ENCODE measurements around the gene ITGAE. TPM values are rescaled to one million over a fixed set of nuclear protein-coding genes. Genes with fewer than 3 reads are reported as not detected.

Gene ITGAE
- polyA plus RNA-seq, 3 donors: 66.6 to 102 (median 78.8) TPM

- Histone ChIP-seq H3K9ac (ENCODE audit: insufficient read depth, low read length, poor library complexity, severe bottlenecking) (no peak overlapping the region), H4K20me1 (ENCODE audit: insufficient read depth, low read length) (no peaks in the 10 kb centered on the region), H3K4me3 (replicated peaks in 1 of 3; ENCODE audit: low read depth in 2 of 3, low read length in 3 of 3) (no peak overlapping the region), H3K27me3 (ENCODE audit: control insufficient read depth in 2 of 2, insufficient read depth in 2 of 2, low read length in 2 of 2) (no peaks in the 10 kb centered on the region), H2AFZ (ENCODE audit: insufficient read depth, low read depth, low read length, poor library complexity, severe bottlenecking) (no peak overlapping the region), H3K9me3 (replicated peaks in 1 of 2; ENCODE audit: control insufficient read depth in 1 of 2, insufficient read depth in 1 of 2, low read length in 2 of 2) (no peaks in the 10 kb centered on the region), H3K79me2 (ENCODE audit: insufficient read depth, low read length) (no peaks in the 10 kb centered on the region), H3K4me1 (ENCODE audit: control insufficient read depth in 1 of 2, insufficient read depth in 2 of 2, low read length in 2 of 2) (peaks cover 11 to 15% of the 10 kb centered on the region in 2 donors), H3K4me2 (replicated peaks; ENCODE audit: extremely low read depth, low read length, poor library complexity, severe bottlenecking) (no peak overlapping the region), H3K27ac (ENCODE audit: low read depth in 1 of 2, low read length in 2 of 2) (no peak overlapping the region), H3K36me3 (replicated peaks in 1 of 2; ENCODE audit: control insufficient read depth in 1 of 2, insufficient read depth in 2 of 2, low read length in 2 of 2) (no peaks in the 10 kb centered on the region)
- Mint-ChIP-seq H3K4me1 (peaks cover 20% of the 10 kb centered on the region), H3K36me3 (no peaks in the 10 kb centered on the region), H3K9me3 (peaks cover 0 to 3% (median 0%) of the 10 kb centered on the region in 7 donors), H3K27me3 (ENCODE audit: low read depth in 3 of 3) (peaks cover 1 to 7% (median 7%) of the 10 kb centered on the region in 3 donors), H3K4me3 (no peak overlapping the region), H3K27ac (peak overlapping the region in 1 of 7 donors; percentile 1)
- no peak for TF ChIP-seq CTCF (IDR thresholded peaks at IDR 0.05)
- intact Hi-C loops (cut with micrococcal nuclease): no loop called here
- no peak for DNase-seq
- WGBS (ENCODE audit: insufficient coverage): 85% methylated on average over 8 of the region's 8 CpGs
Measured at GRCh38 chr17:3750926-3751325, 50.1 kb downstream of the ITGAE start.

DNA sequence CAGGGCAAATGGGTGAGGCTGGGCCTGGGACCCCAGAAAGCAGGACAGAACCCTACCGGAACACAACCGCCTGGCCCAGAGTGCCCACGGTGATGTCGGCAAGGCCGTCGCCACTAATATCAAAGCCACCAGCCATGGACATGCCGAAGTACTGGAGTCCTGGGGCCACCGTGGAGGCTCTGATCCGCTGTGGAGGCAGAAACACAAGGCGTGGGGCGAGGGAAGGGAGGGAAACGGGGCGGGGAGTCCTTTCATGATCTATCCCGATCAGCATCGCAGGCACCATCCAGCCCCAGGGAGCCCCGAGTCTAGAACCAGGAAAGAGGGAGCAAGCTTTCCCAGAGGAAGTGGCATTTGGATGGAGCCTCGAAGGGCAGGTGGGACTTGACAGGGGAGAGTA, 50.7 kb downstream of the ITGAE start:
- Histone ChIP-seq H3K27me3 (ENCODE audit: control insufficient read depth in 2 of 2, insufficient read depth in 2 of 2, low read length in 2 of 2) (no peaks in the 10 kb centered on the region), H3K79me2 (ENCODE audit: insufficient read depth, low read length) (no peaks in the 10 kb centered on the region), H3K4me2 (replicated peaks; ENCODE audit: extremely low read depth, low read length, poor library complexity, severe bottlenecking) (no peak overlapping the region), H3K9me3 (replicated peaks in 1 of 2; ENCODE audit: control insufficient read depth in 1 of 2, insufficient read depth in 1 of 2, low read length in 2 of 2) (no peaks in the 10 kb centered on the region), H3K9ac (ENCODE audit: insufficient read depth, low read length, poor library complexity, severe bottlenecking) (no peak overlapping the region), H2AFZ (ENCODE audit: insufficient read depth, low read depth, low read length, poor library complexity, severe bottlenecking) (peak overlapping the region; percentile 31), H3K36me3 (replicated peaks in 1 of 2; ENCODE audit: control insufficient read depth in 1 of 2, insufficient read depth in 2 of 2, low read length in 2 of 2) (no peaks in the 10 kb centered on the region), H3K4me1 (ENCODE audit: control insufficient read depth in 1 of 2, insufficient read depth in 2 of 2, low read length in 2 of 2) (peaks cover 10 to 14% of the 10 kb centered on the region in 2 donors), H3K4me3 (replicated peaks in 1 of 3; ENCODE audit: low read depth in 2 of 3, low read length in 3 of 3) (no peak overlapping the region), H4K20me1 (ENCODE audit: insufficient read depth, low read length) (no peaks in the 10 kb centered on the region), H3K27ac (ENCODE audit: low read depth in 1 of 2, low read length in 2 of 2) (no peak overlapping the region)
- no peak overlapping the region for H3K27ac Mint-ChIP-seq
- no peak for DNase-seq
- no peak overlapping the region for H3K4me3 Mint-ChIP-seq
- 97% methylated on average over 17 of the region's 17 CpGs for WGBS (ENCODE audit: insufficient coverage)
- TF ChIP-seq CTCF (IDR thresholded peaks at IDR 0.05): no peak
- H3K27me3 Mint-ChIP-seq (ENCODE audit: low read depth in 3 of 3): peaks cover 1 to 7% (median 5%) of the 10 kb centered on the region in 3 donors
- intact Hi-C loops (cut with micrococcal nuclease): no loop called here
- no peaks in the 10 kb centered on the region for H3K36me3 Mint-ChIP-seq
- peaks cover 17% of the 10 kb centered on the region for H3K4me1 Mint-ChIP-seq
- peaks cover 0 to 3% (median 0%) of the 10 kb centered on the region in 7 donors for H3K9me3 Mint-ChIP-seq
